Medulla oblongata (tissue), 1 donor: Measurements from ENCODE around the gene KANK2.

ENCODE experiments used
- DNase-seq: peaks from one replicate; pipeline ENCODE4 v3.0.0-alpha.2; 2015; ENCODE audit errors: extremely low spot score

KANK2 gene

GRCh38 chr19:11197291-11198174 lies at the start of gene KANK2:
TSS of gene KANK2 (minus strand) at chr19:11197545. CDS start at chr19:11194511, 3,034 bp downstream.
- DNase-seq: peak; percentile 80

DNA sequence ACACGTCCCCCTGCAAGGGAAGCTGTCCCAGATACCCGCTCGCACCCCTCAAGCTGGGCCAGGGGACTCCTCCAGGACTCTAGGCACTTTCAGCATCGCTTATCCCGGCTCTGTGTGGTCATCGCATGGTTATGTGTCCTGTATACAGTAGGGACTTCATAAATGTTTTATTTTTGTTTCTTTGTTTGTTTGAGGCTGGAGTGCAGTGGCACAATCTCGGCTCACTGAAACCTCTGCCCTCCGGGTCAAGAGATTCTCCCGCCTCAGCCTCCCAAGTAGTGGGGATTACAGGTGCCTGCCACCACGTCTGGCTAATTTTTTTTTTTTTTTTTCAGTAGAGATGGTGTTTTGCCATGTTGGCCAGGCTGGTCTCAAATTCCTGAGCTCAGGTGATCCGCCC lies 49.6 kb upstream of the KANK2 start:
- no peak for DNase-seq

DNA sequence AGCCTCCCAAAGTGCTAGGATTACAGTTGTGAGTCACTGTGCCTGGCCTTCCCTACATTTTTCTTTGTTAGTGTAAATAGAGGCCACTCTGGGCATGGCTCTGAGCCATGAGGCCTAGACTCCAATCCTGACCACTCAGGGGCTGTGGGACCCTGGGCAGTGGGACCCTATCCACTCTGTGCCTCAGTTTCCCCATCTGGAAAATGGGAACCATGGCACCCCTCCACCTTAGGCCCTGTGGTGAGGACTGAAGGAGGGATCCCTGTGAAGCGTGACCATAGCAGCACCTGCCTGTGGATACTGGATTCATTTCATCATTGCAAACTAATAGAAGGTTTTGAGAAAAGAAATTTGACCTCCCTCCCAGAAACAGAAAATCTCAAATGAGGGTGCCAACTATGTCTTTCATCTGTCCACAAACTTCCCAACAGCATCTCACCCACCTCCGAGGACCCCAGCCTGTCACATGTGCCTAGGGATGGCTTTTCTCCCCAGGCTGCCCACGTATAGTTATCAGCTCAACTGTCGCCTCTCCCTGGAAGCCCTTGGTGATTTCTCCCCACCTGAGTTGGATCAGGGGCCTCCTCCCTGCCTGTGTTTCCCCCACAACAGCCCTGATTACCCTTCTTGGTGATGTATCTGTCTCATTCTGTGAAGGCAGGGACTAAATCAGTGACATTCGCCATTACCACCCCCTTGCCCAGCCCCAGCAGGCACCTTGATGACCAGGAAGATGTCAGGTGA lies 47.7 kb upstream of the KANK2 start:
- no peak for DNase-seq

- DNase-seq: no peak
These were observed 46.4 kb upstream of the KANK2 start for GRCh38 chr19:11243798-11244169.

- peak; percentile 93 for DNase-seq
These were observed 45.8 kb upstream of the KANK2 start for GRCh38 chr19:11242864-11243797.

- DNase-seq: no peak
These were observed 44.7 kb upstream of the KANK2 start for GRCh38 chr19:11242025-11242424.

DNA sequence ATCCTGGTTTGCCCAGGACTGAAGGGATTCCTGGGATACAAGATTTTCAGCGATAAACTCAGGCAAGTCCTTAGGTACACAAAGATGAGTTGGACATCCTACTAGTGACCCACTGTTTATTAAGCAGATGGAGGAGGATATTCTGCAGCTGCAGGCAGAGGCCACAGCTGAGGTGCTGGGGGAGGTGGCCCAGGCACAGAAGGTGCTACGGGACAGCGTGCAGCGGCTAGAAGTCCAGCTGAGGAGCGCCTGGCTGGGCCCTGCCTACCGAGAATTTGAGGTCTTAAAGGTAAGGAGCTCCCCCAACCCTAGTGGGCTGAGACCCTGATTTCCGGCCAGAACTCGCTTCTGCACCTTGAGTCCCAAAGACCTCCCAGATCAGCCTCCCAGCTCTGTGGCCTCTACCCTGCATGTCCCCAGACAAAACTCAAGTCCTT lies 42.7 kb upstream of the KANK2 start:
- DNase-seq: no peak

- no peak for DNase-seq
These were observed 42.1 kb upstream of the KANK2 start, which contains the start of gene ANGPTL8 for GRCh38 chr19:11239377-11240000. TSS of gene ANGPTL8 (plus strand) at chr19:11239619. CDS start at chr19:11239638, 19 bp downstream.

GRCh38 chr19:11238781-11239376 lies 41.5 kb upstream of the KANK2 start:
- no peak for DNase-seq

GRCh38 chr19:11238041-11238440 lies 40.7 kb upstream of the KANK2 start:
- DNase-seq: no peak

- no peak for DNase-seq
These were observed 40.0 kb upstream of the KANK2 start for GRCh38 chr19:11237321-11237720.

- no peak for DNase-seq
These were observed 39.3 kb upstream of the KANK2 start for GRCh38 chr19:11236324-11237301.

GRCh38 chr19:11234486-11235075 lies 37.2 kb upstream of the KANK2 start:
- DNase-seq: no peak

DNA sequence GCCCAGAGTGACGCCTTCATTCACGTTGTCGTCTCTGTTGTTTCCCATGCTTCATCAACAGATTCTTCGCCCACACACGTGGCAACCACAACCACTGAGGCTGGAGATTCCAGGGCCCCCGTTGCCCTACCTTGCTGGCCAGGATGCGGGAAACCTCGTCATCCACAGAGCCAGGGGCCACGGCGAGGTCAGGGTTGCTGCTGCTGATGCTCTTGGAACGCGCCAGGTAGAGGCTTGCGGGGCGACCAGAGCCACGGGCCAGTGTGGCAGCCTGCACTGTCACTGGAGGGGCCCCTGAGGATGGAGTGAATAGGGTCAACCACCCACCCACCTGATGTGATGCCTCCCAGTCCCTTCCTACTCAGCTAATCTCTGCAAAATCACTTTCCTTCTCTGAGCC lies 35.7 kb upstream of the KANK2 start:
- DNase-seq: no peak

DNA sequence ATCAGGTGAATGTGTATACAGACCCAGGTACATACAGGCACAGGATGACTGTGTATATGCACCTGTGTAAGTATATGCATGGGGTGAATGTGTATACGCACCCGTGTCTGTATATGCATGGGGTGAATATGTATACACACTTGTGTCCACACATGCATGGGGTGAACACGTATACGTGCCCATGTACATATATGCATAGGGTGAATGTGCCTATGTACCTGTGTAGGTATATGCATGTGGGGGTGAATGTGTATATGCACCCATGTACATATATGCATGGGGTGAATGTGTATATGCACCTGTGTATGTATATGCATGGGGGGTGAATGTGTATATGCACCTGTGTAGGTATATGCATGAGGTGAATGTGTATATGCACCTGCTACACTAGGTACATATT lies 35.2 kb upstream of the KANK2 start:
- DNase-seq: no peak

DNA sequence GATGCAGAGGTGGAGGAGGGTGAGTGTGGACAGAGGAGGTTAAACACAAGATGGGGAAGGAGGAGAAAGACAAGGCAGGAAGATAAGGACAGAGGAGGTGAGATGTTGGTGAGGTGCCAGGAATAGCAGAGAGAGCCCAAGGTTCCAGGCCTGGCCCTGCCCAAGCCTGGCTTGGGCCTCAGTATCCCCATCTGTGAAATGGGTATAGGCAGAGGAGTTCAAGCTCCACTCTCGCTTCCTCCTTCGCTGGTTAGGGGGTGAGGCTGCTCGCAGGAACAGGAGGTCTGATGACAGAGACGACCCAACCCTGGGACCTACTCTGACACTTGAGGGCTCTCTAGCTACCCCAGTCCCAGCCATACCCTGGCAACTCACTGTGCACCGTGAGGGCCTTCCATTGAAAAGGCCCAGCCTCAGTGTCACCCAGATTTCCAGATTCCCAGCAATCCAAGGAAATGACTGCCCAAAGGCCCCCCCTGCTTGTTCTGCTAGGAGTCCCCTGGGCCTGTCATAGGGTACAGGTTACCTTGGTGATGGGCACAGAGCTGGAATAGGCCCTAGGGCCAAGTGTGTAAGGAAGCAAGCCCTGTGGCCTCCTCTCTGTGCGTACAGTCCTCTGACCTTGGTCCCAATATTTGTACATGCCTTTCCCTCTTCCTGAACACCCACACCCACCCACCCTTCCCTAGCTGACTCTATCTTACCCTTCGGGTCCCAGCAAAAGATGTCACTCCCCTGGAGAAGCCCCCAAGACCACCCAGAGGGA lies 33.5 kb upstream of the KANK2 start:
- DNase-seq: no peak

DNA sequence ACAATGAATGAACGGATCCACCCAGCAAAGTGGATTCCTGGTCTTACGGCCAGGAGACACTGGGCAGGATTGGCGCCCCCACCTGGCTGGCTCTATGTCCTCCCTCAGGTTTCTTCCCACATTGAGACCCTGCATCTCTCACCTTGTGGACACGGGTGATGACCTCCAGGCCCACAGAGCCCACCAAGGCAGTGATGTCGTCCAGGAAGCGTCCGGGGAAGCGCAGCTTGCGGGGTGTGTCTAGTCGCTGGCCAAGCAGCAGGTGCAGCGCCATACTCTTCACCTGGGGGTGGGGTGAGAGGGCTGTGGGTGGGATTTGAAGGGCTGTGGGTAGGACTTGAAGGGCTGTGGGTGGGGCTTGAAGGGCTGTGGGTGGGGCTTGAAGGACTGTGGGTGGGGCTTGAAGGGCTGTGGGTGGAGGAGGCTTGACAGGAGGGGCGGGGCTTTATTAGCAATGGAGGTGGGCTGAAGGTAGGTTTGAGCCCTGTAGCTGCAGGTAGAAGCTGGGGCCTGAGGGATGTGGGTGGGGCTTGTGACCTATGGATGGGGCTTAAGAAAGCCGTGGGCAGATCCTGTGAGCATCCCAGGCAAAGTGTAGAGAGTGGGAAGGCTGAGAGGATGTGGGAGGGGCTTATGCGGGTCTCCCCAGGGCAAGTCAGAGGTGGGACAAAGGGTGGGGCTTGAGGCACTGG lies 30.0 kb upstream of the KANK2 start:
- DNase-seq: no peak

DNA sequence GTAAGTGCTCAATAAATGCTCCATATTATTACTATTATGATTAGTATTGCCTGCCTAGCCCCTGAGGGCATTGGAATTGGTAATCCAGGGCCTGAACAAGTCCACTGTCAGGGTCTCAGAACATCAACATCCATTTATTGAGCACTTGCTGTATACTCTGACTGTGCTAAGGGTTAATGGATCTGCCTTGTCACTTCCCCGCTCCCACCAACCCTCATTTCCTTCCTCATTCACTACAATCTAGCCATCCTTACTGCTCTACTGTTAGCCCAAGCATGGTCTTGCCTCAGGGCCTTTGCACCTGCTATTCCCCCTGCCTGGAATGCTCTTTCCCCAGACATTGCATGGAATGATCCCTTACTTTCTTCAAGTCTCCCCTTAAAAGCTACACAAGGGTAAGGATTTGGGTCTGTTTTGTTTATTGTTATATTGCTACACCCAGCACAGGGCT lies 29.4 kb upstream of the KANK2 start:
- no peak for DNase-seq
